GM19238 (cell line): ENCODE results near the gene KLHL26.
"Not testable (repeated sequence)": the region's sequence is repeated elsewhere in the genome, so short reads cannot be mapped to it uniquely, and the experiment has no call there.

ENCODE experiments used
- DNase-seq: peaks from one replicate; pipeline ENCODE4 v3.0.0; 2011; ENCODE audit warnings: low spot score; ENCODE audit not compliant: insufficient read length

Gene KLHL26

DNA sequence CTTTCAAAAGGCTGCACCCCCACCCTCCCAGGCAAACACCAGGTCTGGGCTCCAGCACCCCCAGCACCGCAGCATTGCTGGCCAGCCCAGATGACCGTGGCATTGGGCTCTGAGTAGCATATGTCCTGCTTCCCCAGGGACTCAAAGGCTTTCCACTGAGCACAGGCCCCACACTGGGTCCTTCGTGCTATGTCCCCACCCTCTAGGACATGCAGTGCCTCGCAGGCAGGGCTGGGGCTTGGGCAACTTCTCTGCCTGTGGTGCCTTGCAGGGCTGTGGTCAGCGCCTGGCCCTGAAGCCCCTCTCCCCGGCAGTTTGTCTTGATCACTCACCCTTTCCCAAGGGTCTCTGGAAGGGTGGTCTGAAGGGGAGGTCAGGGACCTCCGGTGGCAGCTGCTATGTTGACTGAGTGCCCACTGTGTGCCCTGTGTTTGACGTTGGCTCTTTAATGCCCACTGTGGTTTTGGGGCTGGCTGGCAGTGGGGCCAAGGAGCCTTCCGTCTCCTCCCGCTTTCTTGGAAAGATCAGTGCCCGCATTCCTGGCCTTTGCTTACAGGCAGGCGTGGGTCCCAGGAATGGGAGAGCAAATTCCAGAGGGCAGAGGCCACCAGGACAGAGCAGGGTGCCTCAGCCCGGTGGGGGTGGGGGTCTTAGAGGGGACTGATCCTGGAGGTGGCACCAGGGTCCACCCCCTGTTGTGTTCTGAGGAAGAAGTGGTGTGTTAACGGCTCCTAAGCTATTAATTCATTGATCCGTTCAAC lies 26.3 kb downstream of the KLHL26 start:
- DNase-seq, result no peak

GRCh38 chr19:18663940-18664530 lies 27.2 kb downstream of the KLHL26 start:
- DNase-seq, result no peak

GRCh38 chr19:18665771-18666202 lies 29.0 kb downstream of the KLHL26 start:
- DNase-seq, result no peak

- DNase-seq, result no peak
These were observed 29.5 kb downstream of the KLHL26 start for GRCh38 chr19:18666317-18666716.

- DNase-seq, result no peak
These were observed 30.0 kb downstream of the KLHL26 start for GRCh38 chr19:18666784-18667183.

GRCh38 chr19:18667531-18668251 lies 30.9 kb downstream of the KLHL26 start:
- DNase-seq, result no peak

DNA sequence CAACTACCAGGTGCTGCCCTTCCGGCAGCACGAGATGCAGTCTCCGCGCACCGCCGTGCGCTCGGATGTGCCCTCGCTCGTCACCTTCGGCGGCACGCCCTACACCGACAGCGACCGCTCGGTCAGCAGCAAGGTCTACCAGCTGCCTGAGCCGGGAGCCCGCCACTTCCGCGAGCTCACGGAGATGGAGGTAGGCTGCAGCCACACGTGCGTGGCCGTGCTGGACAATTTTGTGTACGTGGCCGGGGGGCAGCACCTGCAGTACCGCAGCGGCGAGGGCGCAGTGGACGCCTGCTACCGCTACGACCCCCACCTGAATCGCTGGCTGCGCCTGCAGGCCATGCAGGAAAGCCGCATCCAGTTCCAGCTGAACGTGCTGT lies 31.4 kb downstream of the KLHL26 start:
- DNase-seq, result no peak

DNA sequence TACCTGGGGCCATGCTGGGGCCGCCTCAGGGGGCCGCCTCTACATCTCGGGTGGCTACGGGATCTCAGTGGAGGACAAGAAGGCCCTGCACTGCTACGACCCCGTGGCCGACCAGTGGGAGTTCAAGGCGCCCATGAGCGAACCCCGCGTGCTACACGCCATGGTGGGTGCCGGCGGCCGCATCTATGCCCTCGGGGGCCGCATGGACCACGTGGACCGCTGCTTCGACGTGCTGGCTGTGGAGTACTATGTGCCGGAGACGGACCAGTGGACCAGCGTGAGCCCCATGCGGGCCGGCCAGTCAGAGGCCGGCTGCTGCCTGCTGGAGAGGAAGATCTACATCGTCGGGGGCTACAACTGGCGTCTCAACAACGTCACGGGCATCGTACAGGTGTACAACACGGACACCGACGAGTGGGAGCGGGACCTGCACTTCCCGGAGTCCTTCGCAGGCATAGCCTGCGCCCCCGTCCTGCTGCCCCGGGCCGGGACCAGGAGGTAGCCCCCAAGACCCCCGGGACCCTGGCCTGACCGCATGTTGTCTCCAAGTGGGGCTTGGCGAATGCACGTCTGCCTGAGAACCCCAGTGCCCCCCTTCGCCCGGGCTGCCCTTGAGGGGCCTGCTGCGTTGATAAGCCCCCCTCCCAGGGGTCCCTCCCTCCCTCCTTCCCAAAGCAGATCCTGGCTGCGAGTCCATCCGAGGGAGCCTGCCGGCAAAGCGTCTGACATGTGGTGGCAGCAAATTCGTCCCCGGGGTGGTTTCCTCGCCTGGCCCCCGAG lies 32.1 kb downstream of the KLHL26 start:
- DNase-seq, result no peak

DNA sequence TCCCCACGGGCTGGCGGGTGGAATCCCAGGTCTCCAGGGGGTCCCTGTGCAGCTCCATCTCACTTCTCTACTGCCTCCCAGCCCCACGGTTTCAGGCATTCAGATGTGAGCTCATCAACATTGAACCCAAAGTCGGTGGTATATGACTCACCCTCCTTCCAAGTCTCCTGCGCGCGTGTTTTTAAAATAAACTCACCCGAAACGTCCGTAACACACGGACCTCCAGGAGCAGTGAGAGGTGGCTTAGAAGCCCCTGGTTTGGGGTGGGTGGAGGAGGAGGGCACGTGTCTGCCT lies 32.6 kb downstream of the KLHL26 start:
- DNase-seq, result no peak

- no peak for DNase-seq
These were observed 33.1 kb downstream of the KLHL26 start for GRCh38 chr19:18669883-18670282.

- no peak for DNase-seq
These were observed 33.5 kb downstream of the KLHL26 start for GRCh38 chr19:18670312-18670711.

- DNase-seq, result no peak
These were observed 34.6 kb downstream of the KLHL26 start for GRCh38 chr19:18671303-18672043.

DNA sequence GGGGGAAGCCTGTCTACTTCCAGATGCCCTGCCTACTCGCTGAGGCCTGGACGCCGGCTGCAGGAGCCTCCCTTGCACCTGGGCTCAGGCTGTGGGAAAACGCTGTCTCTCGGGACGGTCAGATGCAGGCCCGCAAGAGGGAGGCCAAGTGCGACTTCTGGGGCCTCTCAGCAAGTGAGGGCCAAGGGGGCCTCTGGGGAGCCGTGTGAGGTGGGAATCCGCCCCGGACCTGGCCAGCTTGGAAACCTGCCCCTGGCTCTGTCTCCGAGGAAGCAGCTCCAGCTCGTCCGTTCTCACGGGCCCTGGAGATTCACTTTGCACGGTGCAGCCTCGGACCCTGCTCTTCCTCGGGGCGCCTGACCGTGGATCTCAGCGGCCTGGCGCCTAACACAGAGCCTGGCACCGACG lies 35.2 kb downstream of the KLHL26 start:
- no peak for DNase-seq

GRCh38 chr19:18672606-18673337 lies 35.9 kb downstream of the KLHL26 start:
- no peak for DNase-seq

- no peak for DNase-seq
These were observed 37.8 kb downstream of the KLHL26 start for GRCh38 chr19:18674616-18675015.

GRCh38 chr19:18675779-18676178 lies 39.0 kb downstream of the KLHL26 start:
- DNase-seq, result no peak

DNA sequence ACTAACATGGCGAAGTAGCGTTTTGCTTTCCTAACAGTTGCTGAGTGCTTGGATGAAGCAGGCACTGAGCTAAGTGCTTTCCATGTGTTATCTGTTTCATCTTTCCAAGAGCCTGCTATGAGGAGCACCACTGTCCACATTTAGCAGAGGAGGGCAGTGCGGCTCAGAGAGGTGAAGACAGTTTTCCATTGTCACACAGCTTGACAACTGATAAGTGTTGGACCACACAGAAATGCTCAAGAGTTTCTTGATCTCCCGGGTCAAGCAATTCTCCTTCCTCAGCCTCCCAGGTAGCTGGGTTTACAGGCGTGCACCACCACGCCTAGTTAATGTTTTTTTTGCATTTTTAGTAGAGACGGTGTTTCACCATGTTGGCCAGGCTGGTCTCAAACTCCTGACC lies 39.9 kb downstream of the KLHL26 start:
- no peak for DNase-seq

- DNase-seq, result no peak
These were observed 40.3 kb downstream of the KLHL26 start for GRCh38 chr19:18677156-18677555.

DNA sequence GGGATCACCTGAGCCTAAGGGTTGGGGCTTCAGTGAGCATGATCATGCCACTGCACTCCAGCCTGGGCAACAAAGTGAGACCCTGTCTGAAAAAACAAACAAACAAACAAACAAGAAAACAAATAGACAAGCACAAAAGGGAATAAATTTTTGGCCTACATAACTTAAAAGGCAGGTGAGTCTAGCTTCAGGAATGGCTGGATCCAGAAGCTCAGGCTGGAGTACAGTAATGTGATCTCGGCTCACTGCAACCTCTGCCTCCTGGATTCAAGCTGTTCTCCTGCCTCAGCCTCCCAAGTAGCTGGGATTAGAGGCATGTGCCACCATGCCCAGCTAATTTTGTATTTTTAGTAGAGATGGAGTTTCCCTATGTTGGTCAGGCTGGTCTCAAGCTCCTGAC lies 43.3 kb downstream of the KLHL26 start:
- DNase-seq, result not testable (repeated sequence)

- DNase-seq, result no peak
These were observed 45.9 kb downstream of the KLHL26 start for GRCh38 chr19:18682807-18683108.
